Measurements from ENCODE around the gene PIP5K1B. TPM values are rescaled to one million over a fixed set of nuclear protein-coding genes. Genes with fewer than 3 reads are reported as not detected.

Gene PIP5K1B
- total RNA-seq, 1 experiment from 2014 or later, result not detected

- ATAC-seq, result no peak
- Histone ChIP-seq H3K79me2 (ENCODE audit: low read length) (no peaks in the 10 kb centered on the region), H3K27ac (ENCODE audit: low read length) (no peak overlapping the region), H2AFZ (ENCODE audit: low read length) (no peak overlapping the region), H3K9ac (ENCODE audit: low read length) (no peak overlapping the region), H3K36me3 (ENCODE audit: low read depth, low read length) (no peaks in the 10 kb centered on the region), H3K4me3 (ENCODE audit: low read length) (no peak overlapping the region), H3K4me2 (ENCODE audit: low read length) (no peak overlapping the region), H3F3A (ENCODE audit: low read length, unreplicated experiment) (no peaks in the 10 kb centered on the region), H4K20me1 (ENCODE audit: low read length) (no peaks in the 10 kb centered on the region), H3K9me2 (replicated peaks; ENCODE audit: low read length) (no peaks in the 10 kb centered on the region), H3K4me1 (ENCODE audit: insufficient read depth, low read length) (no peaks in the 10 kb centered on the region), H3K9me3 (ENCODE audit: low read length) (no peaks in the 10 kb centered on the region), H3K27me3 (ENCODE audit: low read length) (peaks cover 61% of the 10 kb centered on the region)
- CTCF ChIA-PET, result no interaction called here
- BruUV-seq (replicated peaks), result no TSS peak
- intact Hi-C loops (cut with micrococcal nuclease), result no loop called here
- no peak for DNase-seq
- TF ChIP-seq EZH2phosphoT487 (IDR thresholded peaks at IDR 0.05; ENCODE audit: borderline replicate concordance, low read length) (no peak), EZH2 (IDR thresholded peaks at IDR 0.05; ENCODE audit: low read length, unreplicated experiment) (no peak), CTCF (conservative IDR thresholded peaks at IDR 0.05; ENCODE audit: low read depth, low read length) (no peak)
- POLR2A ChIA-PET (ENCODE audit: unreplicated experiment), result no interaction called here
Measured at GRCh38 chr9:68672625-68673024, 32.4 kb upstream of the PIP5K1B start.

GRCh38 chr9:68678430-68678829, 26.6 kb upstream of the PIP5K1B start:
- Histone ChIP-seq H4K20me1 (ENCODE audit: low read length) (no peaks in the 10 kb centered on the region), H3F3A (ENCODE audit: low read length, unreplicated experiment) (no peaks in the 10 kb centered on the region)

GRCh38 chr9:68683433-68683832, 21.6 kb upstream of the PIP5K1B start:
- Histone ChIP-seq H3F3A (ENCODE audit: low read length, unreplicated experiment) (no peaks in the 10 kb centered on the region), H2AFZ (ENCODE audit: low read length) (no peak overlapping the region), H3K9ac (ENCODE audit: low read length) (no peak overlapping the region), H3K27me3 (ENCODE audit: low read length) (peaks cover 31% of the 10 kb centered on the region), H3K4me3 (ENCODE audit: low read length) (no peak overlapping the region), H3K27ac (ENCODE audit: low read length) (no peak overlapping the region), H4K20me1 (ENCODE audit: low read length) (no peaks in the 10 kb centered on the region), H3K4me1 (ENCODE audit: insufficient read depth, low read length) (no peaks in the 10 kb centered on the region), H3K9me2 (replicated peaks; ENCODE audit: low read length) (no peaks in the 10 kb centered on the region), H3K4me2 (ENCODE audit: low read length) (no peak overlapping the region), H3K36me3 (ENCODE audit: low read depth, low read length) (no peaks in the 10 kb centered on the region), H3K79me2 (ENCODE audit: low read length) (no peaks in the 10 kb centered on the region), H3K9me3 (ENCODE audit: low read length) (no peaks in the 10 kb centered on the region)
- no peak for ATAC-seq
- BruUV-seq (replicated peaks), result no TSS peak
- intact Hi-C loops (cut with micrococcal nuclease), result no loop called here
- ChIA-PET CTCF (no interaction called here), POLR2A (ENCODE audit: unreplicated experiment) (no interaction called here)
- TF ChIP-seq CTCF (conservative IDR thresholded peaks at IDR 0.05; ENCODE audit: low read depth, low read length) (no peak), EZH2phosphoT487 (IDR thresholded peaks at IDR 0.05; ENCODE audit: borderline replicate concordance, low read length) (no peak), EZH2 (IDR thresholded peaks at IDR 0.05; ENCODE audit: low read length, unreplicated experiment) (no peak)
- no peak for DNase-seq

More at GRCh38 chr9:68678430-68678829, 26.6 kb upstream of the PIP5K1B start:
- Histone ChIP-seq H2AFZ (ENCODE audit: low read length) (no peak overlapping the region), H3K36me3 (ENCODE audit: low read depth, low read length) (no peaks in the 10 kb centered on the region), H3K9me2 (replicated peaks; ENCODE audit: low read length) (no peaks in the 10 kb centered on the region), H3K27me3 (ENCODE audit: low read length) (peaks cover 59% of the 10 kb centered on the region), H3K4me1 (ENCODE audit: insufficient read depth, low read length) (no peaks in the 10 kb centered on the region), H3K4me2 (ENCODE audit: low read length) (no peak overlapping the region), H3K27ac (ENCODE audit: low read length) (no peak overlapping the region), H3K4me3 (ENCODE audit: low read length) (no peak overlapping the region), H3K9me3 (ENCODE audit: low read length) (no peaks in the 10 kb centered on the region), H3K79me2 (ENCODE audit: low read length) (no peaks in the 10 kb centered on the region), H3K9ac (ENCODE audit: low read length) (no peak overlapping the region)
- POLR2A ChIA-PET (ENCODE audit: unreplicated experiment), result no interaction called here
- peak; percentile 14 for DNase-seq
- no TSS peak for BruUV-seq (replicated peaks)
- intact Hi-C loops (cut with micrococcal nuclease), result no loop called here
- TF ChIP-seq CTCF (conservative IDR thresholded peaks at IDR 0.05; ENCODE audit: low read depth, low read length) (peak; percentile 42; the same call in 1 of the 2 replicates), EZH2phosphoT487 (IDR thresholded peaks at IDR 0.05; ENCODE audit: borderline replicate concordance, low read length) (no peak)
- no peak for ATAC-seq
- CTCF ChIA-PET, result no interaction called here

Measured in PC-3 (cell line).